DMS 273 treated with DMSO at 0.1 percent for 48 hours (cell line): ENCODE data around the gene GALNS.

Source experiments
- DNase-seq: peaks from one replicate; lab custom pipeline; 2025; lab: John Stamatoyannopoulos, UW

The GALNS gene

DNA sequence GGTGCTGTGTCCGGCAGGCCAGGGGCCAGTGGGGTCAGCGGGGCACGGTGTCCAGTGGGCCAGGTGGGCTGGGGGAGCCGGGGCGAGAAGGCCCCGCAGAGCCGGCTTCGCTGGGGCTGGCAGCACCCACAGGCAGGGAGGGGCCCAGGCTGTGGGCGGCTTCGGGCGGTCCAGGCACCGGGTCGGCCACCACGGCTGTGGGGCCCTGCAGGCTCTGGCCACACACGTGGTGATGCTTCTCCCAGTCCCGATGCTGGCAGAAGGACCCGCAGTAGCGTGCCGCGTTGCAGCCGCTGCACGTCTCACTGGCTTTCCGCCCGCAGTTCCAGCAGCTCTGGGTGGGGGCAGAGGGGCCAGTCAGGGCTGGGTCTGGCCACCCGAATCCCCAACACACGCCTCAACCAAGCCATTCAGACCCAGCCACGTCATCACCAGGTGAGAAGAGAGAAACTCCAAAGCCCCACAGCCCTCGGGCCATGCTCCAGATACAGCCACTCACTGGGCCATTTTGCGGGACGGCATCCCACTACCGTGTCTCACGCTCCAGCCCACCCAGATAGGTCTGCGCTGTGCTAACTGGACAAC lies 20.3 kb upstream of the GALNS start:
- no peak for DNase-seq

DNA sequence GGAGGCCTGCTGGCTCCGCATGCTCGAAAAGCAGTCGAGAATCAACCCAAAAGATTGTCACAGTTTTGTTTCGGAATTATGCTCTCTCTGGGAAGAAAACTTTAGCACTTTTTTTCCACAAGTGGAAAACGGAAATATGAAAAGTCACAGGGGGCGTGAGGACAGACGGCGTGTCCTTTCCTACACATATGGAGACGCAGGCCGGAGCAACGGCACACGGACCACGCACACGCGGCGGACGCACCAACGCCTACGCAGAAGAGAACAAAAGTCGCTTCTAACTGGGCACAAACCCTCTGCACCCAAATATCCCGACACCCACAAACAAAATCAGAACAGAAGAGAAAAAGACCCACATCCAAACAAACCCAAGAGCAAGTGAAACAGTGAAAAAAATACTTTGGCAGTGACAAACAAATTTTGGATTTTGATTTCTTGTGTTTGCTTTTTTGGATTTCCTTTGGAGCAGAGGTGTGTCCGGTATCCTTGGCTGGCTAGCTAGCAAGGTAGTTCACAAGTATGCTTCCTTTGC lies 19.0 kb upstream of the GALNS start:
- DNase-seq, result no peak

DNA sequence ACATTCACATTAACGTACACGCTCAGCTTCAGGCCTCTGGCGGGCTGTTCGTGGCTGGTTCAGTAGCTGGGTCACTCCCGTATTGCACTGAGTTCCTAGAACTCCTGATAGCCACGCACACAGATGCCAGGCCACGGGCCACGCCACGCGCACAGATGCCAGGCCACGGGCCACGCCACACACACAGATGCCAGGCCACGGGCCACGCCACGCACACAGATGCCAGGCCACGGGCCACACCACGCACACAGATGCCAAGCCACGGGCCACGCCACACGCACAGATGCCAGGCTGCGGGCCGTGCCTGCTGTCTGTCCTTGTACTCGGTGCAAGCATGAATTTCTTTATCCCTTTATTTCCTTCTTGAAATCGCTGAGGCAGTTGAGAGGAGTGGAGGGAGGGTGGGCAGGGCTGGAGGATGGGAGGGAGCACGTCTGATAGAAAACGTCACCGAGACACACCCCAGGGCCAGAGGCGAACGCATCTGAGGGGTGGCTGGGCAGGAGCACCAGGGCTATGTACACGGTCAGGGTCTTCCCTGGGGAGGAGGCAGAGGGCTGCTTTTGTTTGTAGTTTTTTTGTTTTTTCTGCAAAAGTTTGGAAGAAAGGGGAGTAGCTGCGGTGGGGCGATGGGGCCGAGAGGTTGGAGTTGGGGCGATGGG lies 18.3 kb upstream of the GALNS start:
- DNase-seq, result no peak

DNA sequence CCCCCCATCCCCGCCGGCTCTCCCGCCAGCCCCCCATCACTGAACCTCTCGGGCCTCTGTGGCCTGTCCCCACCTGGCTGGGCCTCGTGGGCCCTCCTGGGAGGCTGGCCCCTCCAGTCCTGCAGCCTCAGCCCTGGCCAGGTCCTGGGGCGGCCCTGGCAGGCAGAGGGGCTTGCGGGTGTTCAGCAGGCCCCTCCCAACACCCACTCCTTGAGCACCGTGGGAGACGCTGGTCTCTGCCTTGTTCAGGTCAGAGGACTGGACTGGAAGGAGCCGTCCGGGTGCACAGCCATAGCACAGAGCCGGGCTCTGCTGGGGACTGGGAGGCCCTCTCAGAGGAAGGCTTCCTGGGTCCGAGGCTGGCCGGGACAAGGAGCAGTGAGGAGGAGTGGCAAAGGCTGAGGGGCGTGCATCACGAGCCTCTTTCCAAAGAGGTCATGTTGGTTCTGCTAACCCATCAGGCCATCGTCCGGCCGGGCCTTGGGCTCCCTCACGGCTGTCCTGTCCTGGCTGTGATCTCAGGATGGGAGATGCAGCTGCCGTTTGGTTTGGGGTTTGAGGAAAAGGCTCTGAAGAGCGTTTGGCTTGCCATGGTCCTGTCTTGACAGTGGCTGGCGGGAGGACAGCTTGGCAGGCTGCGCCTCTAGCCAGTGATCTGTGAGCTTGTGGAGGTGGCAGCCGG lies 16.0 kb upstream of the GALNS start:
- DNase-seq, result no peak

DNA sequence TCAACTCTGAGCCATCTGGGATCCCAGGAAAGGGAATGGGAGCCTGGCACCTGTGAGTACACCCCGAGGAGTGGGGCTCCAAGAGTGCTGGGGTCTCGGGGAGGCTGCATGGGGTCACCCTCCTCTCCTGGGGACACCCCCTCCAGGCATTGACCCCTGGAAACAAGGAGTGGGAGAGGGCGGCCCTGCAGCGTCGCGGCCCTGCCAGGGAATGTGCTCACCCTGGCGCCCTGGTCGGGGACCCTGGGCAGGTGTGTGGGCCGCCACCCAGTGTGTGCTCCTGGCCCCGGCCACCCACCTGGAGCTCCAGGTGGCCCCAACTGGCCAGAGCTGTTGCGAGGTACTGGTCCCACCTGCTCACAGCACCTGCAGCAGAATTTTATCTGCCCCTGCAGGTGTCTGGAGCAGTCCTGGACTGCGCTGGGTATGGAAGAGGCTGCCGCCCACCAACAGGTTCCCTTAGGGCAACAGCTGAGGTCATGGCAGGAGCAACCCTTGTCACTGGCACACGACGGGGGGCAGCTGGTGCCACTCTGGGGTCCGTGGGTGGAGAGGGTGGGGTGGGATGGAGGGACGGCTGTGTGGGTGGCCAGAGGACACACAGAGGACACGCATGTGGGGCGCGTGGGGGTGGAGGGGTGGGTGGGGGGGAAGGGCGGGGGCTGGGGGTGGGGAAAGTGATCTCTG lies 15.1 kb upstream of the GALNS start:
- DNase-seq, result no peak

DNA sequence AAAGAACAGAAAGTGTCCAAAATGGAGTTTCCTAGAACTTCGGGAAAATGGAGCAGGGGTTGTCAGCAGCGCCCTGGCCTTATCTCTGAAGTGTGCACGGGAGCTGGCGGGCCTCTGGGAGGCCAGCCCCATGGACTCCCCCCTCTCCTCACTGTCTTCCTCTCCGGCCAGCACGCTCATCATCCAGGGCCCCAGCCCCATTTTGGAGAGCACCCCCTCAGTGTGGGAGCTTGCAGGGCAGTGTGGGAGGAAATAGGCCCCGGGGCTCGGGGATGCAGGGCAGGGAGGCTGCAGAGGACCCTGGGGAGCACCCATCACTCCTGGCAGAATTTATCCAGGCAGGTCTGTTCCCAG lies 14.6 kb upstream of the GALNS start:
- DNase-seq, result no peak

DNA sequence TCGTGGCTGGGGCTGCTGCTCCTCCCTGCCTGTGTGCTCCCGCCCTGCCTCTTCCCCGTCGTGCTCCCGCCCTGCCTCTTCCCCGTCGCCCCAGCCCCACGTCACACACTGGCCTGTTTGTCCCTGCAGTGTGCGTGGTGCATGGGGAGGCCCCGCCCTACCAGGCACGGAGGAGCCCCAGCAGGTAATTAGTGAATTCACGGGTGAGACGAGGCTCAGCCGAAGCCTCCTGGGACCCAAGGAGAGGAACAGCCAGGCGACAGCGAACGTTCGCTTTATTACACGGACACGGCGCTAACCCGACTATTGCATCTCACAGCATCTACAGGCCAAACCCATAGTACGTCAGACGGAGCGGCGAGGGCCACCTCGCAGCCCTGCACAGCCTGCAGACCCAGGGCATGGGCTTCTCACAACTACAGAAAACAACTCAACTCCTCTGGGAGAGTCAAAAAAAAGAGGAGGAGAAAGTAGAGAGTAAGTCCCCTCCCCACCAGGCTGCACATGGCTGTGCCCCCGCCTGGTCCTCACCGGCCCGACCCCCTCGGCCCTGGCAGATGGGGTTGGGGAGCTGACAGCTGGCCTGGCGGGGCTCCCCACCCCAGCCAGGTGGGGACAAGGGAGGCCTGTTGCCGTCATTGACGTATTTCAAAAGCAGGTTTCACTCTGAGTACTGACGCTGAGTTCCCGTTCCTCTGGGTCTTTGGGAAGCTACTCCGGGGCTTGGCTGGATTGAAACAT lies 14.0 kb upstream of the GALNS start:
- peak; percentile 82 for DNase-seq

DNA sequence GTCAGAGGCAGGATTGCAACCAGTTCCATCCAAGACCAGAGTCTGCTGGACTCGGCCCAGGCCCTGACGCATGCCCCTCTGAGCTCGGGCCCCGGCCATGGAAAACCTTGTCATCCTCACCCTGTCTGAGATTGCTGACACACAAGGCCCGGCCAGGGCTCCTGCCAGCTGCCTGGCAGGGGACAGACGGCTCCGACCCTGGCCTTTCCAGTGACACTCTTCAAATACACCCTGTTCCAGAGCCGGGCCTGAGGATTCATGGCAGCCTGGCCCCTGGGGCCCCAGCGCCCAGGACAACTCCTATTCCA lies 12.9 kb upstream of the GALNS start:
- DNase-seq, result no peak

DNA sequence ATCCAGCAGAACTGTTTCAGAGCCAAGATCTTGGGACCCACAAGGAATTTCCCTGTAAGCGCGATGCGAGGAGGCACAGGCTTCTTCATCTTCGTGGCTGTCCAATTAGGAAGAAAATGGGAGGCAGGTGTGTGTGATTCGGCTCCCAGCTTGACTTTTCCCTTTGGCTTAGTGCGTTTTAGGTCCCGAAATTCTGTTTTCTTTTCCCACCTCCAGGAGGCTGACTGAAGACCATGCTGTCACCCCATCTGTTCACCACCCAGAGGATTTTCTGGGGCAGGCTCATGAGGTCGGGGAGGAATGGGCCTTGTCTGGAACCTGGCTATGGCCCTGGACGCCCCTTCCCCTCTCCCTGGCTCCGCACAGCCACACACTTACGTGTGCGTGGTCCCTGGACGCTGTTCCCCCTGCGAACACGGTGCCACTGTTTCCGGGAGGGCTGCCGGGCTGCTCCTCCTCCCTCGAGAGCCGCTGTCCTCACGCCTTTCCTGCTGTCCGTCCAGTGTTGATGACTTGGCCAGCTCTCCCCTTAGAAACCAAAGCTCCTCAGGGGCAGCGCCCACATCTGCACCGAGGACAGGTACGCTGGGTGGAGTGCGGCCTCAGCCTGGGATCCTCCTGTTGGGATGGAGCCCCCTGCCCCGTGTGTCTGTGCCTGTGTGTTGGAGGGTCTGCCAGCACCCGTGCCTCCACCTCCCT lies 12.4 kb upstream of the GALNS start:
- DNase-seq, result peak; percentile 85

DNA sequence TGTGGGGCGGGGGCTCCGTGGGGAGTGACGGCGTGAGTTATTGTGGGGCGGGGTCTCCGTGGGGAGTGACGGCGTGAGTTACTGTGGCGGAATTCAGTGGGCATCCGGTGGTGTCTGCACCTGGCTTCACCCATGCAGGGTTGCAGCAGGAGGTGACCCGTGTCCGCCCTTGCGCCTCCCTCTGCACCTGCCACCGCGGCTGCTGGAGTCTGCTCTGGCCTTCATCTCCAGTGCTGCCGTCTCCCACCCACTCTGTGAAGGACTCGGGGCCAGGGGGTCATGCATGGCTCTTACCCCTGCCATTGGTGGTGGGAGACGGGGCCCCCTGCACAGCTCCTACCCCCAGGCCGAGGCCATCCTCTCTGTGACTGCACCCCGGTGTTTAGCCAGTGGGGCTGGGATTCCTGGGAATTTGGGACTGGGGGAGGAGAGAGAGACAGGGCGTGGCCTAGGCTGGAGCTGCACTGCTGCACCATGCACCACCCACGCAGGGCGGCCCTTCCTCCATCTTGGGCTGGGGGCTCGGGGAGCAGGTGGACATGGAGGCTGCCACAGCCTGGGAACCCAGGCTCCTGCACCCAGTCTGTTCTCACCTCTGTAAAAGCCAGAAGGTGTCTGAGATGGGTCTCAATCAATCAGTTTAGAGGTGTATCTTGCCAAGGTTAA lies 11.0 kb upstream of the GALNS start:
- DNase-seq, result no peak

DNA sequence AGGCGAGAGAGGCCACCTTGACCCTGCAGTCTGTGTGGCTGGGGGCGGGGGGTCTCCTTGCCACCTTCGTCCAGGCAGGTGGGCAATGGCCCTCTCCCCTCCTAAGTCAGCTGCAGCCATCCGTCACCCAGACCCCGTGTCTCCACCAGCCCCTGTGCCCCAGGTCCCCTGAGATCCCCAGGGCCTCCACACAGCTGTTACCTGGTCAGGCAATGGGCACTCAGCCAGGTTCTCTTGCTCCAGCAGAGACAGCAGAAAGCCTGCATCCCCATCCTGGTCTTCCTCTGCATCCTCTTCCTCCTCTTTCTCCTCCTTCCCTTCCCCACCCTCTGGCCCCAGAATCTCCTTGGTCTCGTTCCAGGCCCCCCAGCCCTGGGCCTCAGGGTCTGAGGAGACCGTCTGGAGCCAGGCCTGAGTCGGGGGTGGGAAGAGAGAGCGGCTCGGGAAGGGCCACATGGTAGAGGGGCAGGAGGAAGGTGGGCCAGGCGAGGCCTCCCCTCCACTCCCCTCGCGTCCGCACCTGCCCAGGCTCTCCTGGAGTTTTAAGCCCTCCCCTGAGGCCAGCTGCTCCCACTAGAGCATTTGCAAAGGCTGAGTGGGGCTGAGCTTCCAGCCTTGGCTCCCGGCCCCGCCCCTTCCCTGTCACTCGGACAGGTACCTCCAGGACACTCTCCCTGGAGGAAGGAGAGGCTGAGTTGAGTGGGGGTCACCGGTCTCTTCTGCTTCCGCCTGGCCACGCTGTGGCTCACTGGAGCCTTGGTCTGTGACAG lies 9.6 kb upstream of the GALNS start, which contains the start of gene PABPN1L:
PABPN1L (minus strand) TSS at position 510 of the 770 bp plus-strand sequence; CDS start at position 456, 54 bp downstream.
- DNase-seq, result no peak

DNA sequence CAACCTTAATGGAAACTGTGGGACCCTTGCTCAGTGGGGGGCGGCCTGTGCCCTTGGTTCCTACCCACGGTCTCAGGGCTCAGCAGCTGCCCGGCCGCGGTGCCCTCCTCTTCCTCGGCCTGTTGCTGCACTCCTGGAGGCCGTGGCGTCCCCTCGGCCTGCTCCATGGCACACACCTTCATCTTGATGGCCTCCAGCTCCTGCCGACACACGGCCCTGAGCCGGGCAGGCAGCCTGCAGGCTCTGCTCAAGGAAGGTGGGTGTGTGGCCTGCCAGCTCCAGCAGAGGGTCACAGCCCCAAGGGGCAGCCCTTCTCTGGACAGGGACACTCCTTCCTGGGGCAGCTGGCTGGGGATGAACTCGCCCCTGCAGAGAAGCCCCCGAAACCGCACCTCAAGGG lies 9.0 kb upstream of the GALNS start:
- DNase-seq, result no peak

DNA sequence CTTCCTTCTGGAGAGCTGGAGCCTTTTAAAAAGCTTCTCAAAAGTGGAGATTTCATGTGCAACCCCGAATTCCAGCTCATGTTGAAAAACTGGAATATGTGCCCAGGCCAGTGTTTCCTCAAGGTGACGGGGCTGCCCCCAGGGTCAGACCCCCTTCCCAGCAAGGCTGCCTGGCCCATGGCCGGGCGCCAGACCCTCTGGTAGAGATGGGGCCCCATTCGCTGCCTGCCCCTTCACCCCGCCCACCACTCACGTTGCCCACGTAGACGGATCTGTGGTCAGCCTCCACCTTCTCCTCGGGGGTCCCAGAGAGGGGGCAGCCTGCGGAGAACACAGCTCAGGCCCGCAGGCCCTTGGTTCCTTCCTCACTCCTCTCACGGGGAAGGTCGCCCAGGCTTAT lies 8.6 kb upstream of the GALNS start:
- DNase-seq, result no peak

DNA sequence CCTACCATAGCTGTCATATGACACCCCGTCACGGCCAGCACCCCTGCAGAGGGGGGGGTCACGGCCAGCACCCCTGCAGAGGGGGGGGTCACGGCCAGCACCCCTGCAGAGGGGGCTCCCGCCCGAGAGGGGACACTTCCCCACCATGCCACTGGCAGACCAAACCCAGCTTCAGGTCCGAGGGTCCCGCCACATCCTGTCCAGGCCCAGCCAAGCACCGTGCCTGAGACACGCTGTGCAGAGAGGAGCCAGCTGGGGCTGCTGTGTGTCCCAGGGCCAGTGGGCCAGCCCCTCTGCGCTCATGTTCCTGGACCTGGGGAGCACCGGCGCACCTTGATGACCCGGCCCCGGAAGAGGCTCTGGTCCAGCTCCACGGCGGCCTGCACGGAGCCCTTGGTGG lies 7.8 kb upstream of the GALNS start:
- no peak for DNase-seq

DNA sequence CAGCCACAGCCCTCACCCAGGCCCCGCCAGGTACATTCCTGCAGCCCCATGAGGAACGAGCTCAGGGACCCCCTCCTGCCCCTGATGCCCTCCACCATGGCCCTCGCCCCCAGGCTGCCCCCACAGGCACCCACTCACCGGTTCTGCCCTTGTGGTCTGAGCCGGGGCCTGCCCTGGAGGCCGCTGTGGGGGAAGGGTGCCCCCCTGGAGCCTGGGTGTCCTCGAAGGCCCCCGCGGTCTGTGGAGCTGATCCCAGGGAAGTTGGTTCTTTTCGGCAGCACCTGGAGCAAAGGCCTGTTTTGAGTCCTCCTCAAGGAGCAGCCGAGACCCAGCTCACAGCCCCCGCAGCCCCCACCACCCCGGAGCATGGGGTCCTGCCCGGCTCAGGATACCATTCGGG lies 7.4 kb upstream of the GALNS start:
- DNase-seq, result no peak

DNA sequence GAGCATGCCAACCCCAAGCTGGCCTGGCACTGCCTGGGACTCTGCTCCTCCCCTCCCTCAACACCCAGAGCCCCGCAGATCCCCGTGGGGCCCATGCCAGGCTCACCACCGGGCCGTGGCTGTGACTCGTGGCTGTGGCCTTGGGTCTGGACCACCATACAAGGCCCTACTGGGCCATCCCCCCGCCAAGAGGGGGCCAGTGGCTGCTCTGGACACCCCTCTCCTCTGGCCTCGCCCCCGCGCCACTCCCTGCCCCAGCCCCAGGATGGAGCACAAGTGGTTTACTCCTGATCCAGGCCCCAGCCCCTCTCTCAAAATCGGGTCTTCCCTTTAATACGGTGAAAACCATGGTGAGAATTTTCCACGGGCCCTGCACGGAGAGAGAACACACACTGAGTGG lies 6.7 kb upstream of the GALNS start:
- DNase-seq, result no peak

DNA sequence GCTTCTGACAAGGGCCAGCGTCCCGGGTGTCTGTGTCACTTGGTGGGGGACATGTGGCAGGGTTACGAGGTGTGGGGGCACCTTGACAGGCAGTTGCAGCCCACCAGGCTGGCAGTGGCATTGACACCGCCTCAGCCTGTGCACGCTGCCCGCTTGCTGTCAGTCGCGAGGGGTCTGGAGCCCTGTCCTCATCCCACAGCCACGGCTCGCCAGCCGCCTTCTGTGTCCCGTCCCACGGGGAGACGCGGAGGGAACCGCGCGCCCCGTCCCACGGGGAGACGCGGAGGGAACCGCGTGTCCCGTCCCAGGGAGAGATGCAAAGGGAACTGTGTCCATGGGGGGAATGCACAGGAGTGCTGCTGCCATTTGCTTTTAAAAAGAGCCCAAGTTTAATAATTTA lies 6.2 kb upstream of the GALNS start:
- no peak for DNase-seq

DNA sequence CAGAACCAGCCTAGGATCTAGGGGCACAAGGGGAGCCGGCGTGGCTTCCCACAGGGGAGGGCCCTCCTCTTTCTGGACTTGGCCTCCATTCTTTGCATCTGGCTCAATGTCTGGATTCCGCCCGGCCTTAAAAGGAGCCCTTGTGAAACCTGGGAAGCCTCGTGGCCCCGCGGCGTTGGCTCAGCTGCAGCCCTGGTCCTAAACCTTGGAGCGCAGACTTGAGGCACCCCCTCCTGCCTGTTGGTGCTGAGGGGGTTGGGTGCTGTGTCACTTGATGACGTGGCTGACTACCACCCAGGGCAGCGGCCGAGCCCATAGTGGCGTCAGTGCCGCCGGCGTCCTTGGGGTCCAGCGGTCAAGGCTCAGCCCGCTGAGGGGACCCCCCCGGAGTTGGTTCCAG lies 4.6 kb upstream of the GALNS start:
- no peak for DNase-seq

DNA sequence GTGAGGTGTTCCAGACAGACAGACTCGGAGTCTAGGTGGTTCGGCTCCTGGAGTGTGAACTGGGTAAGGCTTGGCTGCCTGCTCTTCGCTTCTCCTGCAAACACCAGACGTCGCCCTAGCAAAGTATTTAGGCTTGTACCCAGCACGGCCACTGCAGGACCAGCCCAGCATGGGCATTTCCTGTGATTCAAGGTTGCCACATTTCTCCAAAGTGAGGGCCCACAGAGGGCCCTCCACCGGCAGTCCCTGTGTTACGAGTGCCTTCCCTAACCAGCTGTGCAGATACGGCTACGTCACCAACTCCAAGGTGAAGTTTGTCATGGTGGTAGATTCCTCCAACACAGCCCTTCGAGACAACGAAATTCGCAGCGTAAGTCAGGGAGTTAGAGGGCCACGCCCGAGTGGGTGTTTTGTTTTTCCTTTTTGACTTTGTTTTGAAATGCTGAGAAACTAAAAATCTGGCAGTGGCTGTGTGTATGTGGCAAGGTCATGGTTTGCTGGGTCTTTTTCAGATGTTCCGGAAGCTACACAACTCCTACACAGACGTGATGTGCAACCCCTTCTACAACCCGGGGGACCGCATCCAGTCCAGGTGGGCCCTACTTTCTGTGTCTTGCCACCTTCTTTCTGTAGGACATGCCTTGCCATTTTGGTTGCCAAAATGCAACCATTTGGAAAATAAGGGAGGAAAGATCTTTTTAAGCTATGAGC lies 2.8 kb upstream of the GALNS start:
- DNase-seq, result no peak
